ENCODE measurements around the gene SLMAP. TPM values are rescaled to one million over a fixed set of nuclear protein-coding genes. Genes with fewer than 3 reads are reported as not detected.

SLMAP gene
- 10 to 100 TPM; 39.5 to 59.4 (median 45.9) TPM for polyA plus RNA-seq (ENCODE audit: insufficient read length in 4 of 4)

DNA sequence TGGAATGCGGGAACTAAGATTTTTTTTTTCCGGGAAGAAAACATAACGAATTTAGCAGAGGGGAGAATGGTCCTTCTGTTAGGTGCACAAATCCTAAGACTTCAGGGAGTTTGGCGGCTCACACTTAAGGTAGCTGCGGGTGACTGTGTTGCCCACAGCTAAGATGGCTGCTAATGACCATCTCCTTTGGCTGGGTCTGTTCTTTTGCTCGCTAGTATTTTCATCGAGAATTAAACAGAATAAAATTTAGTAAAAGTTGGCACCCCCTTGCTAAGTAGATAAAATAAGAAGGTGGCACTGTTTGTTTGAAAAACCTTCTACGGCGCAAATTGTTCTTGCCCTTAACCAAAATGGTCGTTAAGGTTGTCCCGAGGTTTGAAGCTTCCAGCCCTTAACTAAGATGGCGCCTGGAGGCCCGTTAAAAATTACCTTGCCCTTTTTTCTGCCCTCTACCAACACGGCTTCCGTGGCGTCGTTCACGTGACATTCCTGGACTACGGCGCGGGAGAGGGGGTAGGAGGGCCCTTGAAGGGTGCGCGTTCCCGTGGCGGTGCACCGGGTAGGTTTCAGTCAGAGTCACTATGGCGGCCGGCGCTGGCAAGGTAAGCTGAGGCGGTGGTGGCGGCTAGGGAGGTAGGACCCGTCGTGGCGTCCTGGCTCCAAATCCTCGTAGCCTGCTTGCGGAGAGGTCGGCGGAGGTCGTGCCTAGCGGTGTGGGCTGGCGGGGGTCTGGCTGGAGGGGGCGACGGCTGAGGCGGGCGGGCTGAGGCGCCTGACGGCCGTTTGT lies at the start of gene SLMAP:
TSS of gene SLMAP (plus strand) at position 569 of the 787 bp plus-strand sequence. CDS start 1,343 bp downstream, outside the sequence.
- peak; percentile 94 to 97 (median 96) for DNase-seq (ENCODE audit: low read depth in 4 of 4, low spot score in 2 of 4)

DNA sequence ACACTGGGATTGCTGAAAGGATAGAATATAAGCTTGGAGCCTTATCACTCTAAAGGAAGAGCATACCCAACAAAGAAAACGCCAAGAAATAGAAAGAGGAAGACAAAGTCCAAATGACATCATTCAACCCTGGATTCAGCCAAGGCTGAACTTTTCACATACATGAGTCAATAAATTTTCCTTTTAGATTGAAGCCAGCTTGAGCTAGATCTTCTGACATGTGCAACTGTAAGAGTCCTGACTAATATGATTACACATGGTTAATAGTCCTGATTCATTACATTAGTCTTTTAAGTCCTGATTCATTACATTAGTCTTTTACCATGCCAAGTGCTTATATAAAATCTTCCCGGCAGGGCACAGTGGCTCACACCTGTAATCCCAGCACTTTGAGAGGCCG lies 49.6 kb upstream of the SLMAP start:
- DNase-seq (ENCODE audit: low read depth in 4 of 4, low spot score in 2 of 4) = no peak

GRCh38 chr3:57709031-57709430 lies 47.1 kb upstream of the SLMAP start:
- DNase-seq (ENCODE audit: low read depth in 4 of 4, low spot score in 2 of 4) = no peak

GRCh38 chr3:57709559-57709958 lies 46.5 kb upstream of the SLMAP start:
- no peak for DNase-seq (ENCODE audit: low read depth in 4 of 4, low spot score in 2 of 4)

DNA sequence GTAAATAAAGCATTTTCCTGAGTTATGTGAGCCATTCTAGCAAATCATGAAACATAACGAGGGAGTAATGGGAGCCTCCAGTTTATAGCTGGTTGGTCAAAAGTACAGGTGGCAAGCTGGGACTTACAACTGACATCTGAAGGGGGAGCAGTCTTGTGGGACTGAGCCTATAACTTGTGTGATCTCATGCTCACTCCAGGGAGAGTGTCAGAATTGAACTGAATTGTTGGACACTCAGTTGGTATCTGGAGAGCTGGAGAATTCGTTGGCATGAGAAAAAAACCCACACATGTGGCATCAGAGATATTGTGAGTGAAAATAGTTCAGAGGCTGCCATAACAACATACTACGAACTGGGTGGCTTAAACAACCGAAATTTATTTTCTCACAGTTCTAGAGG lies 40.4 kb upstream of the SLMAP start:
- no peak for DNase-seq (ENCODE audit: low read depth in 4 of 4, low spot score in 2 of 4)

GRCh38 chr3:57717205-57717868 lies 38.8 kb upstream of the SLMAP start:
- DNase-seq (ENCODE audit: low read depth in 4 of 4, low spot score in 2 of 4) = no peak

DNA sequence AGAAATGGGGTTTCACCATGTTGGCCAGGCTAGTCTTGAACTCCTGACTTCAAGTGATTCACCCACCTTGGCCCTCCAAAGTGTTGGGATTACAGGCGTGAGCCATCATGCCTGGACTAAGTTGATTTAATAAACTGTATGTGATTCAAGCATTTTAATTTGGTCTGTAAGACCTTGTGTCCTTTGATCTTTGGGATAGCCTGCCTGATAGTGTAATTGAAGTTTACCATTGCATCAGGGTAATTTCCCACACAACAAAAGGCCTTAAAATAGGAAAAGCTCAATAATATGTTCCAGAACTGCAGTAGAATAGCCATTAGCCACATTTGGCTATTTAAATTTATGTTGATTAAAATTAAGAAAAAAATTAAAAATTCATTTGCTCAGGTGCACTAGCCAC lies 38.0 kb upstream of the SLMAP start:
- no peak for DNase-seq (ENCODE audit: low read depth in 4 of 4, low spot score in 2 of 4)

GRCh38 chr3:57726397-57726796 lies 29.7 kb upstream of the SLMAP start:
- no peak for DNase-seq (ENCODE audit: low read depth in 4 of 4, low spot score in 2 of 4)

DNA sequence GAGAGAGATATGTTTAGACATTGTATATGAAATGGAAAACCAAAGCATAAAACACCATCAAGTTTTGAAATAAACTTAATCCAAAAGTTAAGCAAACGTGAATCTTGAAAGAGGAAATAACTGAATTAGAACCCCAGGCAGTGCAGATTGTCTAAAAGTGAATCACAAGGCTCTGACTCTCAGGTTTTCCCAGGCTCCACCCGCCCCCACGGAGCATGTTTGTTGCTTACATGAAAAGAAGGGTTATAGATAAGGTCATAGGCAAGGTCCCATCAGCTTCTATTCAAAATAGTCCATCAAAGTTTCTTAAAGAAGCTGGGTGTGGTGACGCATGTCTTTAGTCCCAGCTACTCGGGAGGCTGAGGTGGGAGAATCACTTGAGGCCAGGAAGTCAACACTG lies 29.0 kb upstream of the SLMAP start:
- no peak for DNase-seq (ENCODE audit: low read depth in 4 of 4, low spot score in 2 of 4)

DNA sequence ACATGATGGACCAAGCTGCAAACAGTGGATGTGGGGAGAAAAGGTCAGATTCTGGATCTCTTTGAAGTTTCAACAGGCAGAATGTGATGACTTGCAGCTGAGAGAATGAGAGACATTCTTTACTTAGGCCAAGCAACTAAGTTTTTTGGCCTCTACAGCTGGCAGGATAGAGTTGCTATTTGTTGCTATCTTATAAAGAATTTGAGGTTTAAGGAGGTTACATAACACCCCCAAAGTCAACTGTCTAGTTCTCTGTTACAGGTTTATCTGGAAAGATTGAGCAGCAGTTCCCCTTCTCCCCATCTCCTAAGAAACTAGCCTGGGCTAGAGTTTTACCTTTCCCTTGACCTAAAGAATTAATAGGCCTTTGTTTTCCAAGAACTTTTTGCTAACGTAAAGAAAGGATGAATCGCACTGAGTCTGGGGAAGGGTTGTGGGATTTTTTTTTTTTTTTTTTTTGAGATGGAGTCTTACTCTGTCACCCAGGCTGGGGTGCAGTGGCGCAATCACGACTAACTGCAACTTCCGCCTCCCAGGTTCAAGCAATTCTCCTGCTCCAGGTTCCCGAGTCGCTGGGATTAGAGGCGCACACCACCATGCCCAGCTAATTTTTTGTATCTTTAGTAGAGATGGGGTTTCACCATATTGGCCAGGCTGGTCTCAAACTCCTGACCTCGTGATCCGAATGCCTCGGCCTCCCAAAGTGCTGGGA lies 26.6 kb upstream of the SLMAP start:
- DNase-seq (ENCODE audit: low read depth in 4 of 4, low spot score in 2 of 4) = no peak

GRCh38 chr3:57730682-57731081 lies 25.4 kb upstream of the SLMAP start:
- no peak for DNase-seq (ENCODE audit: low read depth in 4 of 4, low spot score in 2 of 4)

GRCh38 chr3:57731311-57731710 lies 24.8 kb upstream of the SLMAP start:
- DNase-seq (ENCODE audit: low read depth in 4 of 4, low spot score in 2 of 4) = no peak

GRCh38 chr3:57733790-57734189 lies 22.3 kb upstream of the SLMAP start:
- DNase-seq (ENCODE audit: low read depth in 4 of 4, low spot score in 2 of 4) = no peak

- no peak for DNase-seq (ENCODE audit: low read depth in 4 of 4, low spot score in 2 of 4)
Measured at GRCh38 chr3:57735405-57735804, 20.7 kb upstream of the SLMAP start.

- DNase-seq (ENCODE audit: low read depth in 4 of 4, low spot score in 2 of 4) = no peak
Measured at GRCh38 chr3:57737840-57738239, 18.3 kb upstream of the SLMAP start.

GRCh38 chr3:57738391-57738790 lies 17.7 kb upstream of the SLMAP start:
- DNase-seq (ENCODE audit: low read depth in 4 of 4, low spot score in 2 of 4) = no peak

- DNase-seq (ENCODE audit: low read depth in 4 of 4, low spot score in 2 of 4) = no peak
Measured at GRCh38 chr3:57740027-57740426, 16.1 kb upstream of the SLMAP start.

- no peak for DNase-seq (ENCODE audit: low read depth in 4 of 4, low spot score in 2 of 4)
Measured at GRCh38 chr3:57743496-57743895, 12.6 kb upstream of the SLMAP start.

GRCh38 chr3:57745101-57745500 lies 11.0 kb upstream of the SLMAP start:
- DNase-seq (ENCODE audit: low read depth in 4 of 4, low spot score in 2 of 4) = no peak

DNA sequence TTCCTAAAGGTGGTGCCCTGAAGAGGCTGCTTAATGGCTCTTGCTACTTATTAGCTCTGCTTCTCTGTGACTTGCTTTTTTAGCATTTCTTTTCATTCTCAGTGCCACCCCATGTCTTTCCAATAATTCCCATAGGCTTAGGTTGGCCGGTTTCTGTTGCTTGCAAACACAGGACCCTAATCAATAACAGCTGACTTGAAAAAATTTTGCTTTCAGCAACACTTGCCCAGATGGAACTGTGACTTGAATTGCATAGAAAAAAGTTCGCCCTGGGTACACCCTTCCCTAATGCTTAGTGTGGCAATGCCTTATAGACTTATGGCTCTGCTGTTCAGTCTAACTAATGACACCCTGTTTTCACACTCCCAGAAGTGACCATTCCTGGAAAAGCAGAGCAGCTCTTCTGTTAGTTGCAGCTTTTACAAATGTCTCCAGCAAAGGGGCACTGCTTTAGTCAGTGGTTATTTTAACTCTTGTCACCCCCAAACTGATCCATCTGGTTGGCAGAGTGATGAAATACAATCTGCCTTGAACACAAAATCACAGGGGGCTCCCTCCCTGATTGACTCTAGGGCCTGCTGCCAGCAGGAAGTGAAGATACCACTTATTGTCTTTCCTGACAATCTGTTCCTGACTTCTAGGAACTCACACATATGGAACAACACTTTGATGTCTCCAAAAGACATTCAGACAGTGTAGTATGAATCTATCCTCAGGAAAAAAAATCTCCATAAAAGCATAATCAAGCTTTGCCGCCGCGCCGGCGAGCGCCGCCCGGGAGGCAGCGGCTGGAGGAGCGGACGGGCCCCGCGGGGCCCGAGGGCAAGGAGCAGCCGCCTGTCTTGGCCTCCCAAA lies 9.7 kb upstream of the SLMAP start:
- no peak for DNase-seq (ENCODE audit: low read depth in 4 of 4, low spot score in 2 of 4)

DNA sequence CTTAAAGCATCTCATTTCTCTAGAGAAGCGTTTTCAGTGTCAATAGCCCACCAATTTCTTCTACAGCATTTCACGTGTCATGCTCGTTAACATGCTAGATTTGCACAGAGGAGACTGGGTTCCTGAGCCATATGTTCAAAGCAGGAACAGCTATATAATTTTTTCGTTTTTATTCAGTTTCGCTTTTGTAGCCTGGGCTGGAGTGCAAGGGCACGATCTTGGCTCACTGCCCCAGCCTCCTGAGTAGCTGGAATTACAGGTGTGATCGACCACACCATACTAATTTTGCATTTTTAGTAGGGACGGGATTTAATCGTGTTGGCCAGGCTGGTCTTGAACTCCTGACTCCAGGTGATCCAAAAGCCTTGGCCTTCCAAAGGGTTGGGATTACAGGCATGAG lies 6.6 kb upstream of the SLMAP start:
- DNase-seq (ENCODE audit: low read depth in 4 of 4, low spot score in 2 of 4) = no peak
